Left lung (tissue), 10 donors: ENCODE measurements around the gene ATF4. TPM values are rescaled to one million over a fixed set of nuclear protein-coding genes. Genes with fewer than 3 reads are reported as not detected.

Experiments
- ATAC-seq: fragments of 200-7000 bp; cut with Tn5 transposase; one replicate; pipeline ENCODE4 v1.9.1; 2020; ENCODE audit warnings: moderate library complexity
- DNase-seq, 4 donors: peaks; one replicate each; pipeline ENCODE4 v3.0.0-alpha.2; 2013 to 2020
- H3K27ac ChIP-seq, 2 donors: fragments of 200-600 bp; sonication (generic) in 1 of 2; one replicate each; pipeline versions ENCODE4 v1.5.0 to v1.8.0; 2020 to 2021
- H3K27me3 ChIP-seq, 2 donors: fragments of 200-600 bp; sonication (generic) in 1 of 2; one replicate each; pipeline versions ENCODE4 v1.5.0 to v1.8.0; 2020 to 2021
- H3K36me3 ChIP-seq, 2 donors: fragments of 200-600 bp; sonication (generic) in 1 of 2; one replicate each; pipeline versions ENCODE4 v1.5.0 to v1.8.0; 2020 to 2021
- H3K4me1 ChIP-seq, 2 donors: fragments of 200-600 bp; one replicate each; pipeline ENCODE4 v1.8.0; 2021
- H3K4me3 ChIP-seq, 2 donors: fragments of 200-600 bp; sonication (generic) in 1 of 2; one replicate each; pipeline versions ENCODE4 v1.5.0 to v1.8.0; 2020 to 2021; ENCODE audit warnings: mild to moderate bottlenecking in 1 of 2
- H3K9me3 ChIP-seq, 2 donors: fragments of 200-600 bp; sonication (generic) in 1 of 2; one replicate each; pipeline versions ENCODE4 v1.5.0 to v1.8.0; 2020 to 2021
- CTCF ChIP-seq, 2 donors: fragments of 200-600 bp; sonication (generic) in 1 of 2; IDR thresholded peaks; one replicate each; pipeline versions ENCODE4 v1.5.0 to v1.8.0; 2021; ENCODE audit warnings: antibody characterized with exemption in 2 of 2
- intact Hi-C, 2 donors: fragments of 100-400 bp; cut with DNase I; formaldehyde crosslinking; loops; one replicate each; pipeline versions ENCODE4 v1.11.2 to v1.14.2; 2022
- polyA plus RNA-seq, 6 donors: library from polyadenylated mRNA; unstranded; fragments of 120-200 nt; gene quantifications; one replicate each; pipeline ENCODE4 v1.2.1, GENCODE V29; 2013; ENCODE audit not compliant: insufficient read length in 6 of 6
- total RNA-seq, 2 donors: library from RNA; stranded (reverse); fragmentation: NEBNext Ultra II Directional; extraction: Animal tissue kit (Norgen Biotek cat#: 25700); gene quantifications; one replicate each; pipeline ENCODE4 v1.2.1, GENCODE V29; 2021
- donor health status: DM: no; HTN: yes; CAD: no.
- donor health status: DM: no; HTN: no; CAD: no.

Gene ATF4
- total and polyA plus RNA-seq, 8 donors, result 204 to 349 (median 309) TPM

- no peak for DNase-seq
- no peak overlapping the region for H3K27ac ChIP-seq
- no peak overlapping the region for H3K4me3 ChIP-seq
- no peaks in the 10 kb centered on the region for H3K36me3 ChIP-seq
- H3K9me3 ChIP-seq, result no peaks in the 10 kb centered on the region
- H3K4me1 ChIP-seq, result peaks cover 0 to 5% of the 10 kb centered on the region in 2 donors
- no peak for ATAC-seq
- peaks cover 8 to 60% of the 10 kb centered on the region in 2 donors for H3K27me3 ChIP-seq
- intact Hi-C loops, result no loop called here
- no peak for TF ChIP-seq CTCF (IDR thresholded peaks at IDR 0.05)
These were observed 42.6 kb downstream of the ATF4 start for GRCh38 chr22:39562839-39563489.

GRCh38 chr22:39563571-39564428 lies 43.4 kb downstream of the ATF4 start:
- no peaks in the 10 kb centered on the region for H3K9me3 ChIP-seq
- no peaks in the 10 kb centered on the region for H3K4me1 ChIP-seq
- intact Hi-C loops, result no loop called here
- no peak overlapping the region for H3K27ac ChIP-seq
- peaks cover 0 to 57% of the 10 kb centered on the region in 2 donors for H3K27me3 ChIP-seq
- DNase-seq (no peak), ATAC-seq (no peak)
- H3K36me3 ChIP-seq, result no peaks in the 10 kb centered on the region
- TF ChIP-seq CTCF (IDR thresholded peaks at IDR 0.05), result no peak
- no peak overlapping the region for H3K4me3 ChIP-seq

- H3K27ac ChIP-seq, result no peak overlapping the region
- ATAC-seq (no peak), DNase-seq (no peak)
- H3K27me3 ChIP-seq, result peaks cover 0 to 45% of the 10 kb centered on the region in 2 donors
- no peak for TF ChIP-seq CTCF (IDR thresholded peaks at IDR 0.05)
- intact Hi-C loops, result no loop called here
- H3K4me3 ChIP-seq, result no peak overlapping the region
- no peaks in the 10 kb centered on the region for H3K36me3 ChIP-seq
- no peaks in the 10 kb centered on the region for H3K9me3 ChIP-seq
- H3K4me1 ChIP-seq, result no peaks in the 10 kb centered on the region
These were observed 45.1 kb downstream of the ATF4 start for GRCh38 chr22:39565414-39565944.

GRCh38 chr22:39567135-39567946 lies 47.0 kb downstream of the ATF4 start:
- no peaks in the 10 kb centered on the region for H3K36me3 ChIP-seq
- no peak overlapping the region for H3K27ac ChIP-seq
- TF ChIP-seq CTCF (IDR thresholded peaks at IDR 0.05), result no peak
- peaks cover 0 to 42% of the 10 kb centered on the region in 2 donors for H3K27me3 ChIP-seq
- DNase-seq, result no peak
- H3K9me3 ChIP-seq, result no peaks in the 10 kb centered on the region
- no peak for ATAC-seq
- intact Hi-C loops, result no loop called here
- H3K4me3 ChIP-seq, result no peak overlapping the region
- no peaks in the 10 kb centered on the region for H3K4me1 ChIP-seq
